ENCODE data around the gene AGT. TPM values are rescaled to one million over a fixed set of nuclear protein-coding genes. Genes with fewer than 3 reads are reported as not detected.

AGT gene
- total RNA-seq, 1 experiment from 2014 or later, result 1.0 TPM

GRCh38 chr1:230684146-230684545 lies 29.8 kb downstream of the AGT start (continued):
- TF ChIP-seq ARID4B (CRISPR knock-in tag; IDR thresholded peaks at IDR 0.05; ENCODE audit: borderline replicate concordance), result no peak
- TF ChIP-seq E2F4 (CRISPR knock-in tag; IDR thresholded peaks at IDR 0.05; ENCODE audit: borderline replicate concordance, low read depth), result no peak
- TF ChIP-seq GABPB1 (CRISPR knock-in tag; IDR thresholded peaks at IDR 0.05), result no peak
- TF ChIP-seq FOXK1 (CRISPR knock-in tag; IDR thresholded peaks at IDR 0.05), result no peak
- no peak for TF ChIP-seq IRF1 (CRISPR knock-in tag; IDR thresholded peaks at IDR 0.05)
- no peak for TF ChIP-seq NFE2L1 (CRISPR knock-in tag; IDR thresholded peaks at IDR 0.05)
- TF ChIP-seq E2F1 (CRISPR knock-in tag; IDR thresholded peaks at IDR 0.05), result no peak

GRCh38 chr1:230682882-230683610 lies 30.9 kb downstream of the AGT start:
- DNase-seq (ENCODE audit: low spot score) (no peak), ATAC-seq (no peak)
- Mint-ChIP-seq H3K9me3 (no peaks in the 10 kb centered on the region), H3K27me3 (ENCODE audit: low read depth) (no peaks in the 10 kb centered on the region), H3K27ac (no peak overlapping the region), H3K4me1 (no peaks in the 10 kb centered on the region), H3K36me3 (peaks cover 62% of the 10 kb centered on the region), H3K4me3 (no peak overlapping the region)
- ChIA-PET CTCF (interaction anchor here (1.5 kb wide), 1 partner anchor 15 kb away, joined by 3 read pairs; no protein-coding TSS in a partner anchor), POLR2A (no interaction called here)
- TF ChIP-seq ATF6 (CRISPR knock-in tag; IDR thresholded peaks at IDR 0.05) (no peak), FOXK1 (CRISPR knock-in tag; IDR thresholded peaks at IDR 0.05) (no peak), TCF7 (CRISPR knock-in tag; IDR thresholded peaks at IDR 0.05; ENCODE audit: low read depth) (no peak), NFYB (CRISPR knock-in tag; conservative IDR thresholded peaks at IDR 0.05; ENCODE audit: low read depth) (no peak), CTCF (IDR thresholded peaks at IDR 0.05) (no peak), ATF1 (CRISPR knock-in tag; IDR thresholded peaks at IDR 0.05) (no peak), KAT7 (CRISPR knock-in tag; IDR thresholded peaks at IDR 0.05; ENCODE audit: borderline replicate concordance) (no peak), ETV6 (CRISPR knock-in tag; IDR thresholded peaks at IDR 0.05) (no peak), MLX (CRISPR knock-in tag; IDR thresholded peaks at IDR 0.05) (no peak), SOX15 (CRISPR knock-in tag; IDR thresholded peaks at IDR 0.05) (no peak), HMGXB4 (CRISPR knock-in tag; IDR thresholded peaks at IDR 0.05) (no peak), ZNF263 (CRISPR knock-in tag; IDR thresholded peaks at IDR 0.05; ENCODE audit: low read depth) (no peak), SMAD4 (CRISPR knock-in tag; IDR thresholded peaks at IDR 0.05) (no peak)
